Testis (tissue), 2 donors: ENCODE measurements around the gene CCDC182.

ENCODE experiments used
- CTCF ChIP-seq, 3 experiments: fragments of 450-650 bp in 2 of 3; fragments of 200-600 bp in 1 of 3; sonication (generic) in 1 of 3; IDR thresholded peaks; one replicate each; pipeline ENCODE4 v1.5.1; 2016 to 2019; ENCODE audit warnings: antibody characterized with exemption in 3 of 3, mild to moderate bottlenecking in 2 of 3, moderate library complexity in 1 of 3
- POLR2A ChIP-seq: fragments of 450-650 bp; IDR thresholded peaks from one replicate; pipeline ENCODE4 v1.6.1; 2017; ENCODE audit warnings: antibody characterized with exemption, mild to moderate bottlenecking, moderate library complexity

GRCh38 chr17:57726838-57727237, 18.3 kb downstream of the CCDC182 start:
- TF ChIP-seq CTCF (IDR thresholded peaks at IDR 0.05) (no peak), POLR2A (no peak)
